LNCaP clone FGC (cell line): Measurements from ENCODE around the gene NSMCE4A.
"Not testable (repeated sequence)": the region's sequence is repeated elsewhere in the genome, so short reads cannot be mapped to it uniquely, and the experiment has no call there.

Experiments
- DNase-seq: peaks from one replicate; pipeline ENCODE4 v3.0.0-alpha.2; 2011; ENCODE audit warnings: low read depth
- H3K4me3 ChIP-seq: 2 replicates; pipeline ENCODE4 v1.5.1; 2011; ENCODE audit warnings: mild to moderate bottlenecking, low read depth, low read length, control low read depth
- CTCF ChIP-seq: IDR thresholded peaks from 2 replicates; pipeline ENCODE4 v1.5.1; 2012; ENCODE audit warnings: mild to moderate bottlenecking; ENCODE audit not compliant: control insufficient read depth, insufficient read depth; ENCODE audit errors: extremely low read depth

The NSMCE4A gene

GRCh38 chr10:121941532-121941931 is 33.5 kb downstream of the NSMCE4A start:
- no peak overlapping the region for H3K4me3 ChIP-seq
- no peak for TF ChIP-seq CTCF
- no peak for DNase-seq

GRCh38 chr10:121936295-121936694 is 38.7 kb downstream of the NSMCE4A start:
- DNase-seq, result no peak
- no peak overlapping the region for H3K4me3 ChIP-seq
- no peak for TF ChIP-seq CTCF

GRCh38 chr10:121935702-121936101 is 39.3 kb downstream of the NSMCE4A start:
- no peak for DNase-seq
- no peak for TF ChIP-seq CTCF
- no peak overlapping the region for H3K4me3 ChIP-seq

- not testable (repeated sequence) for H3K4me3 ChIP-seq
These were observed 44.5 kb downstream of the NSMCE4A start for GRCh38 chr10:121930268-121931085.

GRCh38 chr10:121929585-121930267 is 45.3 kb downstream of the NSMCE4A start:
- not testable (repeated sequence) for H3K4me3 ChIP-seq, DNase-seq

More at GRCh38 chr10:121930268-121931085, 44.5 kb downstream of the NSMCE4A start:
- not testable (repeated sequence) for DNase-seq

- peak; percentile 30 for DNase-seq
- no peak for TF ChIP-seq CTCF
- peak overlapping the region; percentile 95 for H3K4me3 ChIP-seq
These were observed 46.5 kb downstream of the NSMCE4A start for GRCh38 chr10:121928528-121928884.

GRCh38 chr10:121927841-121928527 is 47.0 kb downstream of the NSMCE4A start, which contains the start of gene ATE1:
Gene ATE1, minus strand, starts transcription at chr10:121928031. Its CDS starts 82 bp downstream, at chr10:121927949.
- peak; percentile 67 for DNase-seq
- 0 out of 2 replicates have a peak, but pooled peaks have one; percentile 16 for TF ChIP-seq CTCF
- H3K4me3 ChIP-seq, result peak within 1 kb of the TSS; percentile 95
